Lower lobe of right lung (tissue), 2 donors: ENCODE data around the gene SLC17A9. TPM values are rescaled to one million over a fixed set of nuclear protein-coding genes. Genes with fewer than 3 reads are reported as not detected.
A peak's percentile ranks its signal among the peaks of the same experiment; 100 is the strongest.

Experiments
- ATAC-seq, 2 donors: fragments of 200-7000 bp; cut with Tn5 transposase; one replicate each; pipeline ENCODE4 v1.9.1; 2020 to 2022; ENCODE audit warnings: mild to moderate bottlenecking in 2 of 2, moderate library complexity in 2 of 2
- DNase-seq: peaks from one replicate; pipeline ENCODE4 v3.0.0-alpha.2; 2020
- H3K27ac ChIP-seq: fragments of 200-600 bp; one replicate; pipeline ENCODE4 v1.8.0; 2022
- H3K27me3 ChIP-seq: fragments of 200-600 bp; one replicate; pipeline ENCODE4 v1.8.0; 2022; ENCODE audit warnings: low read depth
- H3K36me3 ChIP-seq: fragments of 200-600 bp; one replicate; pipeline ENCODE4 v1.8.0; 2022; ENCODE audit warnings: mild to moderate bottlenecking
- H3K4me1 ChIP-seq: fragments of 200-600 bp; one replicate; pipeline ENCODE4 v1.8.0; 2022
- H3K4me3 ChIP-seq: fragments of 200-600 bp; one replicate; pipeline ENCODE4 v1.8.0; 2022; ENCODE audit warnings: mild to moderate bottlenecking
- H3K9me3 ChIP-seq: fragments of 200-600 bp; one replicate; pipeline ENCODE4 v1.8.0; 2022
- CTCF ChIP-seq: fragments of 200-600 bp; IDR thresholded peaks from one replicate; pipeline ENCODE4 v1.8.0; 2022; ENCODE audit warnings: antibody characterized with exemption, mild to moderate bottlenecking
- intact Hi-C: fragments of 100-400 bp; cut with DNase I; formaldehyde crosslinking; loops from one replicate; pipeline ENCODE4 v1.11.0; 2022
- total RNA-seq: library from RNA; stranded (reverse); fragmentation: NEBNext Ultra II Directional; extraction: Animal tissue kit (Norgen Biotek cat#: 25700); gene quantifications from one replicate; pipeline ENCODE4 v1.2.1, GENCODE V29; 2021
- donor health status: DM: no; HTN: yes; CAD: no; lungs with severe emphysema.

SLC17A9 gene
- total RNA-seq, 1 donor from 2014 or later = 10.4 TPM

GRCh38 chr20:62925076-62925419 lies 27.5 kb upstream of the SLC17A9 start:
- ATAC-seq (no peak), DNase-seq (no peak)
- Histone ChIP-seq H3K27me3 (no peaks in the 10 kb centered on the region), H3K4me3 (peak overlapping the region; percentile 98), H3K27ac (peak overlapping the region; percentile 98), H3K9me3 (no peaks in the 10 kb centered on the region), H3K36me3 (no peaks in the 10 kb centered on the region), H3K4me1 (peaks cover 82% of the 10 kb centered on the region)
- TF ChIP-seq CTCF = no peak
- intact Hi-C loops = no loop called here

GRCh38 chr20:62925420-62926228 lies 26.9 kb upstream of the SLC17A9 start:
- Histone ChIP-seq H3K4me1 (peaks cover 80% of the 10 kb centered on the region), H3K4me3 (peak overlapping the region; percentile 98), H3K27me3 (no peaks in the 10 kb centered on the region), H3K36me3 (no peaks in the 10 kb centered on the region), H3K9me3 (no peaks in the 10 kb centered on the region), H3K27ac (peak overlapping the region; percentile 98)
- intact Hi-C loops = no loop called here
- no peak for TF ChIP-seq CTCF
- ATAC-seq (peak; percentile 7 to 31), DNase-seq (no peak)

GRCh38 chr20:62926229-62927127 lies 26.0 kb upstream of the SLC17A9 start, which contains the start of gene DIDO1:
TSS of gene DIDO1 (minus strand) at chr20:62926505.
- peak; percentile 85 for TF ChIP-seq CTCF
- H3K27ac ChIP-seq = peak within 1 kb of the TSS; percentile 98
- H3K36me3 ChIP-seq = no peaks in the 10 kb centered on the region
- intact Hi-C loops = no loop called here
- H3K4me1 ChIP-seq = peaks cover 71% of the 10 kb centered on the region
- peak; percentile 91 to 94 for ATAC-seq
- H3K27me3 ChIP-seq = no peaks in the 10 kb centered on the region
- peak; percentile 93 for DNase-seq
- H3K9me3 ChIP-seq = no peaks in the 10 kb centered on the region
- peak within 1 kb of the TSS; percentile 98 for H3K4me3 ChIP-seq

- no peak for TF ChIP-seq CTCF
- no peak for DNase-seq
- H3K4me1 ChIP-seq = peaks cover 65% of the 10 kb centered on the region
- peak overlapping the region; percentile 98 for H3K27ac ChIP-seq
- intact Hi-C loops = no loop called here
- H3K27me3 ChIP-seq = no peaks in the 10 kb centered on the region
- no peak for ATAC-seq
- no peaks in the 10 kb centered on the region for H3K9me3 ChIP-seq
- no peaks in the 10 kb centered on the region for H3K36me3 ChIP-seq
- peak overlapping the region; percentile 98 for H3K4me3 ChIP-seq
Observed at GRCh38 chr20:62927128-62927705, 25.3 kb upstream of the SLC17A9 start.

GRCh38 chr20:62928246-62928939 lies 24.1 kb upstream of the SLC17A9 start:
- no peak for ATAC-seq
- H3K4me3 ChIP-seq = peak overlapping the region; percentile 67
- no peaks in the 10 kb centered on the region for H3K9me3 ChIP-seq
- H3K27ac ChIP-seq = peak overlapping the region; percentile 86
- no peaks in the 10 kb centered on the region for H3K27me3 ChIP-seq
- peak; percentile 18 for DNase-seq
- intact Hi-C loops = no loop called here
- peaks cover 54% of the 10 kb centered on the region for H3K4me1 ChIP-seq
- peaks cover 10% of the 10 kb centered on the region for H3K36me3 ChIP-seq
- no peak for TF ChIP-seq CTCF
